ENCODE results near the gene POU2AF1.
"Not testable (repeated sequence)": the region's sequence is repeated elsewhere in the genome, so short reads cannot be mapped to it uniquely, and the experiment has no call there.

POU2AF1 gene

DNA sequence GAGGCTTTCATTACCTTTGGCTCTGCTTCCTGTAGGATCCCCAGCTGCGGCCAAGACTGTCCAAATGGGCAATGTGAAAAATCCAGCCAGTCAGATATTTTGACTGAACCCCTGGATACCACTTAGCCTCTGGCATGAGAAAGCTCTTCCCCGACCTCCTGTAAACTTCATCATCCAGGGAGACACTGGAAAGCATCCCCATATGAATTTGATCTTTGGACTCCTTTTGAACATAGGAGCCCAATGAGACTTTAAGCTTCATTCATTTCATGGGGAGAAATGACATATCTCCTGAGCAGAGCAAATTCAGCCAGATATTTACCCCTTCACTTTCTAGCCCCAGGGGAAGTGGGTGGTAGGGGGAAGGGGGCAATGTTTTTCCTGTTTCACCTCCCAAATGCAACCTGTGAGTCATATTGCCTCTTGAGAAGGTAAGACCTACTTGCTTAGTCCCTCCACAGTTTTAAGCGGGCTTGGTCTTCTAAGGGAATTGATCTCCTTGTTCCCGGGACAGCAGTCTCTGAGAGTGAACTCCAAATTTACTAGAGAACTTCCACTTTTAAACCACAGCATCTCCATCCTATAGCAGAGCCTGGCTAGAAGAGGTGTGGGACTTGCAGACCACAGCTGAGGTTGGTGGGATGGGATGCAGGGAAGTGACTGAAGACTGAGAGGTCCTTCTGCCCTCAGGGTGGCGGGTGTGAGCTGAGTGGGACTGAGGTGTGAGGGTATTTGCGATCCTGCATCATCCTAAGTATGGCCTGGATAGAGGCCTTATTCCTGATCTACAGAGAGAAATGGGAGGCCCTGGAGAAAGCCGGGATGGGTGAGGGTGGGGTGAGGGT, 20.3 kb upstream of the POU2AF1 start:
- Histone ChIP-seq H3K4me3 (ENCODE audit: low read depth in 1 of 2, low read length in 2 of 2) (no peak overlapping the region), H3K27ac (ENCODE audit: low read depth, low read length) (no peak overlapping the region), H3K9me3 (ENCODE audit: control insufficient read depth in 1 of 2, low read length in 2 of 2) (no peaks in the 10 kb centered on the region), H3K9ac (ENCODE audit: low read depth in 1 of 2, low read length in 2 of 2) (no peak overlapping the region), H3K4me1 (ENCODE audit: control insufficient read depth in 1 of 2, insufficient read depth in 2 of 2, low read length in 2 of 2) (no peaks in the 10 kb centered on the region), H3K36me3 (ENCODE audit: control insufficient read depth in 1 of 2, insufficient read depth in 2 of 2, low read length in 2 of 2) (no peaks in the 10 kb centered on the region), H3K27me3 (ENCODE audit: control insufficient read depth in 1 of 2, insufficient read depth in 2 of 2, low read length in 2 of 2) (no peaks in the 10 kb centered on the region)

GRCh38 chr11:111397034-111397433, 18.0 kb upstream of the POU2AF1 start:
- H3K36me3 ChIP-seq (ENCODE audit: control insufficient read depth in 1 of 2, insufficient read depth in 2 of 2, low read length in 2 of 2): no peaks in the 10 kb centered on the region
- H3K27ac ChIP-seq (ENCODE audit: low read depth, low read length): no peak overlapping the region
- H3K4me1 ChIP-seq (ENCODE audit: control insufficient read depth in 1 of 2, insufficient read depth in 2 of 2, low read length in 2 of 2): peaks cover 0 to 8% of the 10 kb centered on the region in 2 donors
- no peak overlapping the region for H3K9ac ChIP-seq (ENCODE audit: low read depth in 1 of 2, low read length in 2 of 2)
- H3K27me3 ChIP-seq (ENCODE audit: control insufficient read depth in 1 of 2, insufficient read depth in 2 of 2, low read length in 2 of 2): no peaks in the 10 kb centered on the region
- H3K4me3 ChIP-seq (ENCODE audit: low read depth in 1 of 2, low read length in 2 of 2): no peak overlapping the region
- no peaks in the 10 kb centered on the region for H3K9me3 ChIP-seq (ENCODE audit: control insufficient read depth in 1 of 2, low read length in 2 of 2)

GRCh38 chr11:111395749-111396148, 16.7 kb upstream of the POU2AF1 start:
- Histone ChIP-seq H3K4me3 (ENCODE audit: low read depth in 1 of 2, low read length in 2 of 2) (no peak overlapping the region), H3K27ac (ENCODE audit: low read depth, low read length) (no peak overlapping the region), H3K27me3 (ENCODE audit: control insufficient read depth in 1 of 2, insufficient read depth in 2 of 2, low read length in 2 of 2) (no peaks in the 10 kb centered on the region), H3K9me3 (ENCODE audit: control insufficient read depth in 1 of 2, low read length in 2 of 2) (no peaks in the 10 kb centered on the region), H3K4me1 (ENCODE audit: control insufficient read depth in 1 of 2, insufficient read depth in 2 of 2, low read length in 2 of 2) (peaks cover 0 to 8% of the 10 kb centered on the region in 2 donors), H3K9ac (ENCODE audit: low read depth in 1 of 2, low read length in 2 of 2) (no peak overlapping the region), H3K36me3 (ENCODE audit: control insufficient read depth in 1 of 2, insufficient read depth in 2 of 2, low read length in 2 of 2) (no peaks in the 10 kb centered on the region)

DNA sequence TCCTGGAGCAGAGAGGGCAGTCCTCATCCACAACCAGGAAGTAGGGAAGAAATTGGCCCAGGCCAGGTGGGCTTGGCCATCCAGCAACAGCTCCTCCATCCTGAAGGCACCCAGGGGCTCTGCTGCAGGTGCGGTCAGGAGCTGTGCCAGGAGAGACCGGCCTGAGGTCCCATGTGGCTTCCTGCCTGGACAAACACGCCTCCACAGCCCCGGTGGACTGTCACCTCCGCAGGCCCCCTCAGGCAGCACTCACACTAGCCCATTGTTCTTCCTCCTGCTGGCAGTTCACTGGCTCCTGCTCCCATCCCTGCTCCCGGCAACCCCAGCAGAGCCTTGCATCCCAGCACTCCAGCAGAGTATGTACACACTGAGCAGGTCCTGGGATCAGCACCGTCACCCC, 16.0 kb upstream of the POU2AF1 start:
- H3K4me1 ChIP-seq (ENCODE audit: control insufficient read depth in 1 of 2, insufficient read depth in 2 of 2, low read length in 2 of 2): peaks cover 0 to 8% of the 10 kb centered on the region in 2 donors
- no peak overlapping the region for H3K27ac ChIP-seq (ENCODE audit: low read depth, low read length)
- H3K27me3 ChIP-seq (ENCODE audit: control insufficient read depth in 1 of 2, insufficient read depth in 2 of 2, low read length in 2 of 2): no peaks in the 10 kb centered on the region
- no peaks in the 10 kb centered on the region for H3K36me3 ChIP-seq (ENCODE audit: control insufficient read depth in 1 of 2, insufficient read depth in 2 of 2, low read length in 2 of 2)
- H3K9ac ChIP-seq (ENCODE audit: low read depth in 1 of 2, low read length in 2 of 2): no peak overlapping the region
- H3K9me3 ChIP-seq (ENCODE audit: control insufficient read depth in 1 of 2, low read length in 2 of 2): no peaks in the 10 kb centered on the region
- no peak overlapping the region for H3K4me3 ChIP-seq (ENCODE audit: low read depth in 1 of 2, low read length in 2 of 2)

DNA sequence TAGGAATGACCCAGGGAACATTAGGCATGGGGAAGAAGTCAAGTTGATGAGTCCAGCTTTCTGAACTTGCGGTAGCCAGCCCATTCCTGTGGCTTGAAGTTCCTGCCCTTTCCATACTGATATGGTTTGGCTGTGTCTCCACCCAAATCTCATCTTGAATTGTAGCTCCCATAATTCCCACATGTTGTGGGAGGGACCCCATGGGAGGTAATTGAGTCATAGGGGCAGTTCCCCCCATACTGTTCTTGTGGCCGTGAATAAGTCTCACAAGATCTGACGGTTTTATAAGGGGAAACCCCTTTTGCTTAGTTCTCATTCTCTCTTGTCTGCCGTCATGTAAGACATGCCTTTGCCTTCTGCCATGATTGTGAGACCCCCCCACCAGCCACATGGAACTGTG, 15.1 kb upstream of the POU2AF1 start:
- not testable (repeated sequence) for H3K4me3 ChIP-seq (ENCODE audit: low read depth in 1 of 2, low read length in 2 of 2); H3K27ac ChIP-seq (ENCODE audit: low read depth, low read length); H3K9ac ChIP-seq (ENCODE audit: low read depth in 1 of 2, low read length in 2 of 2); H3K27me3 ChIP-seq (ENCODE audit: control insufficient read depth in 1 of 2, insufficient read depth in 2 of 2, low read length in 2 of 2); H3K36me3 ChIP-seq (ENCODE audit: control insufficient read depth in 1 of 2, insufficient read depth in 2 of 2, low read length in 2 of 2); H3K4me1 ChIP-seq (ENCODE audit: control insufficient read depth in 1 of 2, insufficient read depth in 2 of 2, low read length in 2 of 2); H3K9me3 ChIP-seq (ENCODE audit: control insufficient read depth in 1 of 2, low read length in 2 of 2)

DNA sequence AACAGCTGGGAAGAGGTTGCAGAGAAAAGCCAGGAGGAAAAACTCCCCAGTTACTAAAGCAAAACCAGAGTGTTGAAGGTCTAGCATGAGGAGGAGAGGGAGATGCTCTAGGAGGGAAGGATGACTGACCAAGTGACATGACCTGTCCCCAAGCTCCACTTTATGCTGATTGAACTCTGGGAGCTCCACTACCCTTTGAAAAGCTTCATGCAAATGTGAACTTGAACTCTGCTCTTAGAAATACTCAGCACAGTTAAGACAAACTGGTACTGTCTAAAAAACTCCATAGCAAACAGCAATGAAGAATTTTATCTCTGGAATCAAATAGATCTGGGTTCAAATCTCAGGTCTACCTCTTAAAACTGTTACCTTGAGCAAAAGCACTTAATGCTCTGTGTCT, 14.5 kb upstream of the POU2AF1 start:
- no peak overlapping the region for H3K4me3 ChIP-seq (ENCODE audit: low read depth in 1 of 2, low read length in 2 of 2)
- H3K9me3 ChIP-seq (ENCODE audit: control insufficient read depth in 1 of 2, low read length in 2 of 2): no peaks in the 10 kb centered on the region
- H3K4me1 ChIP-seq (ENCODE audit: control insufficient read depth in 1 of 2, insufficient read depth in 2 of 2, low read length in 2 of 2): peaks cover 0 to 8% of the 10 kb centered on the region in 2 donors
- no peak overlapping the region for H3K9ac ChIP-seq (ENCODE audit: low read depth in 1 of 2, low read length in 2 of 2)
- H3K27me3 ChIP-seq (ENCODE audit: control insufficient read depth in 1 of 2, insufficient read depth in 2 of 2, low read length in 2 of 2): no peaks in the 10 kb centered on the region
- no peak overlapping the region for H3K27ac ChIP-seq (ENCODE audit: low read depth, low read length)
- no peaks in the 10 kb centered on the region for H3K36me3 ChIP-seq (ENCODE audit: control insufficient read depth in 1 of 2, insufficient read depth in 2 of 2, low read length in 2 of 2)

GRCh38 chr11:111393096-111393495, 14.0 kb upstream of the POU2AF1 start:
- Histone ChIP-seq H3K27me3 (ENCODE audit: control insufficient read depth in 1 of 2, insufficient read depth in 2 of 2, low read length in 2 of 2) (no peaks in the 10 kb centered on the region), H3K9me3 (ENCODE audit: control insufficient read depth in 1 of 2, low read length in 2 of 2) (no peaks in the 10 kb centered on the region), H3K9ac (ENCODE audit: low read depth in 1 of 2, low read length in 2 of 2) (no peak overlapping the region), H3K36me3 (ENCODE audit: control insufficient read depth in 1 of 2, insufficient read depth in 2 of 2, low read length in 2 of 2) (no peaks in the 10 kb centered on the region), H3K27ac (ENCODE audit: low read depth, low read length) (no peak overlapping the region), H3K4me3 (ENCODE audit: low read depth in 1 of 2, low read length in 2 of 2) (no peak overlapping the region), H3K4me1 (ENCODE audit: control insufficient read depth in 1 of 2, insufficient read depth in 2 of 2, low read length in 2 of 2) (peaks cover 0 to 8% of the 10 kb centered on the region in 2 donors)

GRCh38 chr11:111392552-111392951, 13.5 kb upstream of the POU2AF1 start:
- Histone ChIP-seq H3K9ac (ENCODE audit: low read depth in 1 of 2, low read length in 2 of 2) (no peak overlapping the region), H3K36me3 (ENCODE audit: control insufficient read depth in 1 of 2, insufficient read depth in 2 of 2, low read length in 2 of 2) (no peaks in the 10 kb centered on the region), H3K4me3 (ENCODE audit: low read depth in 1 of 2, low read length in 2 of 2) (no peak overlapping the region), H3K4me1 (ENCODE audit: control insufficient read depth in 1 of 2, insufficient read depth in 2 of 2, low read length in 2 of 2) (peaks cover 3 to 8% of the 10 kb centered on the region in 2 donors), H3K27me3 (ENCODE audit: control insufficient read depth in 1 of 2, insufficient read depth in 2 of 2, low read length in 2 of 2) (no peaks in the 10 kb centered on the region), H3K9me3 (ENCODE audit: control insufficient read depth in 1 of 2, low read length in 2 of 2) (no peaks in the 10 kb centered on the region), H3K27ac (ENCODE audit: low read depth, low read length) (no peak overlapping the region)

GRCh38 chr11:111391328-111392124, 12.5 kb upstream of the POU2AF1 start:
- Histone ChIP-seq H3K27ac (ENCODE audit: low read depth, low read length) (no peak overlapping the region), H3K4me3 (ENCODE audit: low read depth in 1 of 2, low read length in 2 of 2) (no peak overlapping the region), H3K9ac (ENCODE audit: low read depth in 1 of 2, low read length in 2 of 2) (no peak overlapping the region), H3K36me3 (ENCODE audit: control insufficient read depth in 1 of 2, insufficient read depth in 2 of 2, low read length in 2 of 2) (no peaks in the 10 kb centered on the region), H3K27me3 (ENCODE audit: control insufficient read depth in 1 of 2, insufficient read depth in 2 of 2, low read length in 2 of 2) (no peaks in the 10 kb centered on the region), H3K4me1 (ENCODE audit: control insufficient read depth in 1 of 2, insufficient read depth in 2 of 2, low read length in 2 of 2) (peaks cover 9 to 11% of the 10 kb centered on the region in 2 donors), H3K9me3 (ENCODE audit: control insufficient read depth in 1 of 2, low read length in 2 of 2) (no peaks in the 10 kb centered on the region)

GRCh38 chr11:111388842-111389241, 9.8 kb upstream of the POU2AF1 start:
- Histone ChIP-seq H3K27me3 (ENCODE audit: control insufficient read depth in 1 of 2, insufficient read depth in 2 of 2, low read length in 2 of 2) (no peaks in the 10 kb centered on the region), H3K27ac (ENCODE audit: low read depth, low read length) (no peak overlapping the region), H3K9me3 (ENCODE audit: control insufficient read depth in 1 of 2, low read length in 2 of 2) (no peaks in the 10 kb centered on the region), H3K9ac (ENCODE audit: low read depth in 1 of 2, low read length in 2 of 2) (no peak overlapping the region), H3K4me3 (ENCODE audit: low read depth in 1 of 2, low read length in 2 of 2) (no peak overlapping the region), H3K4me1 (ENCODE audit: control insufficient read depth in 1 of 2, insufficient read depth in 2 of 2, low read length in 2 of 2) (peaks cover 9 to 11% of the 10 kb centered on the region in 2 donors), H3K36me3 (ENCODE audit: control insufficient read depth in 1 of 2, insufficient read depth in 2 of 2, low read length in 2 of 2) (no peaks in the 10 kb centered on the region)
